ENCODE measurements around the gene ATPAF1.

DNA sequence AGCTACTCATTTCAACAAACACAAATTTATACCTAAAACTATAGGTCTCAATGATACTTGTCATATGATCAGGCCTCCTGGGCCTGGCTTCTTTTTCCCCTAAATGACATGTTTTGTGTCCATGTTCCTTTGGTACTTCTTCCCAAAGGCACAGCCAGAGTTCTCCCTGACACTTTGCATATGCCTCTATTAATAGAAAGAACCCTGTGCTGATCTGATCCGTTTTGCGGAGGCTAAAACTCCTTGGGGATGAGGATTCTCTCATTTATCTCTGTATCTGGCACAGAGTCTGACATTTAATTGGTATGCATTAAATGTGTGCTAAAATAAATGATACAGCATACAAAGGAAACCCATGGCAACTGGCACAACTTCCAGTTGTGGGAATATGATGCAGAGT is 11.5 kb downstream of the ATPAF1 start:
- TF ChIP-seq, protein P1, sequence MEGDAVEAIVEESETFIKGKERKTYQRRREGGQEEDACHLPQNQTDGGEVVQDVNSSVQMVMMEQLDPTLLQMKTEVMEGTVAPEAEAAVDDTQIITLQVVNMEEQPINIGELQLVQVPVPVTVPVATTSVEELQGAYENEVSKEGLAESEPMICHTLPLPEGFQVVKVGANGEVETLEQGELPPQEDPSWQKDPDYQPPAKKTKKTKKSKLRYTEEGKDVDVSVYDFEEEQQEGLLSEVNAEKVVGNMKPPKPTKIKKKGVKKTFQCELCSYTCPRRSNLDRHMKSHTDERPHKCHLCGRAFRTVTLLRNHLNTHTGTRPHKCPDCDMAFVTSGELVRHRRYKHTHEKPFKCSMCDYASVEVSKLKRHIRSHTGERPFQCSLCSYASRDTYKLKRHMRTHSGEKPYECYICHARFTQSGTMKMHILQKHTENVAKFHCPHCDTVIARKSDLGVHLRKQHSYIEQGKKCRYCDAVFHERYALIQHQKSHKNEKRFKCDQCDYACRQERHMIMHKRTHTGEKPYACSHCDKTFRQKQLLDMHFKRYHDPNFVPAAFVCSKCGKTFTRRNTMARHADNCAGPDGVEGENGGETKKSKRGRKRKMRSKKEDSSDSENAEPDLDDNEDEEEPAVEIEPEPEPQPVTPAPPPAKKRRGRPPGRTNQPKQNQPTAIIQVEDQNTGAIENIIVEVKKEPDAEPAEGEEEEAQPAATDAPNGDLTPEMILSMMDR (conservative IDR thresholded peaks at IDR 0.05; ENCODE audit: low read length): no peak
- TF ChIP-seq EZH2phosphoT487 (IDR thresholded peaks at IDR 0.05; ENCODE audit: borderline replicate concordance): no peak
